Measurements from ENCODE around the gene ATXN7.

ATXN7 gene

DNA sequence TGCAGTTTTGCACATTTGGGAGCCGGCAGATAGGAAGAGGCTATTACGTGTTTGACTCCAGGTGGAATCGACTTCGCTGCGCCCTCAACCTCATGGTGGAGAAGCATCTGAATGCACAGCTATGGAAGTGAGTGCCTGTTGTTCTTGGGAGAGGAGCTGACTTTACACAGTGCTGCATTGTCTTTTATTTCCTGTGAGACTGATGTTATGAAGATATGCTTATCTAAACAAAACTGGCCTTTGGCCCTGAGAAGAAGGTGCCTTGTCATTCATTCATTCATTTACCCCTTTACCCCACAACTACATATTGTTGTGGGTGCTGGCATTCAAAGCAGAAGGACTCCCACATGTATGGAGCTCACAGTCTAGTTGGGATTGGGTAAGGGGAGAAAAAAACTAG is 127.1 kb downstream of the ATXN7 start:
- Histone ChIP-seq H3K4me1 (ENCODE audit: control insufficient read depth, insufficient read depth, low read length) (peaks cover 3% of the 10 kb centered on the region; the same call in 1 of the 2 replicates), H3K36me3 (ENCODE audit: control insufficient read depth, insufficient read depth, low read length) (peaks cover 59% of the 10 kb centered on the region), H3K27me3 (ENCODE audit: control insufficient read depth, insufficient read depth, low read length) (no peaks in the 10 kb centered on the region), H3K9me3 (ENCODE audit: control insufficient read depth, insufficient read depth, low read length) (no peaks in the 10 kb centered on the region), H3K27ac (ENCODE audit: low read depth, low read length) (no peak overlapping the region), H3K4me3 (ENCODE audit: low read depth, low read length) (no peak overlapping the region), H3K9ac (ENCODE audit: low read depth, low read length) (no peak overlapping the region)

DNA sequence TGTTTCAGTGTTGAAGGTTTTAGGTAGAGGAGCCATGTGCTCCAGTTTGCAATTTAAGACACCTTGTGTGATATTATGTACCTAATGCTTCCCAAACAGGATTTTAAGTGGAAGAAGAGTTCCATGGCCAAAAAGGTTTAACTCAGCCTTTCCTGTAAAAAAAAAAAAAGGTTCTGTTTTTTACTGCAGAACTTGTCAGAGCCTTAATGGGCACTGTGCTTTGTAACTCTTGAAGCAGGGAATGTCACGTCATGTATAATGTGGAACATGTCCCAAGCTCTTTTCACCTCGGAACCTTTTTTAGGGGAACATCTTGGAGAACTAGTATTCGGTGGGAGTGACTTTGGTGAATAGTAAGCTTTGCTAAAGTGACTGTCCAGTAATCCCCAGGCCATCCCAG is 128.0 kb downstream of the ATXN7 start:
- H3K27me3 ChIP-seq (ENCODE audit: control insufficient read depth, insufficient read depth, low read length), result no peaks in the 10 kb centered on the region
- H3K36me3 ChIP-seq (ENCODE audit: control insufficient read depth, insufficient read depth, low read length), result peaks cover 65% of the 10 kb centered on the region
- H3K4me1 ChIP-seq (ENCODE audit: control insufficient read depth, insufficient read depth, low read length), result peaks cover 3% of the 10 kb centered on the region; the same call in 1 of the 2 replicates
- H3K9ac ChIP-seq (ENCODE audit: low read depth, low read length), result no peak overlapping the region
- H3K27ac ChIP-seq (ENCODE audit: low read depth, low read length), result no peak overlapping the region
- H3K4me3 ChIP-seq (ENCODE audit: low read depth, low read length), result no peak overlapping the region
- no peaks in the 10 kb centered on the region for H3K9me3 ChIP-seq (ENCODE audit: control insufficient read depth, insufficient read depth, low read length)

DNA sequence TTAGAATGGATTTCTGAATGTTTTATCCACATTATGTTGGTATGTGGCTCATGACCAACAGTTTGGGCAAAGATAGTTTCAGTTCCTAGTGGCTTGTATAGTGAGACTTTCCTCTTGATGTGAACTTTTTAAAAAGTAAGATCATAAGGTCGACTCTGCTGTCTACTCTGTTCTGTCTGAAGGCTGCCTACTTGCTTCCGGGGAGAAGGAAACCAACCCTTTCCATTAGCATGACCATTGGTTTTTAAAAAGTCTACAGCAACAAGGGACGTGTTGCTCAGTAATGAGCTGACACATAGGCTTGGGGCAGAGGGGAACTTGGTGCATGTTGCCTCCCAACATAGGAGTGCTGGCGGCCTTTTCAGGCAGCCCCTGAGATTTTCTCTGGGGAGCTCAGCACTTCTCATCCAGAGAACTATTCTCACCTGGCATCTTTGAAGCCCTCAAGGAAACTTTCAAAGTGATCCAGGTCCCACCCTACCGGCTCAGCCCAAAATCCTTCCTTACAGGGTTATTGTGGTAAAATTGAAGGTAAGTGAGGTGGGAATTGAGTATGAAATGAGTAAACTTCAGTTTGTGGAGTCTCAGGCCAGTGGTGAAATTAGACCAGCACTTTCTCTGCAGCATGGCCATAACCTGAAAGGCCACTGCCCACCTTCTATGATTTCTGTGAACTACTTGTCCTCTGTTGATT is 129.0 kb downstream of the ATXN7 start:
- no peak overlapping the region for H3K27ac ChIP-seq (ENCODE audit: low read depth, low read length)
- H3K9ac ChIP-seq (ENCODE audit: low read depth, low read length), result no peak overlapping the region
- H3K4me3 ChIP-seq (ENCODE audit: low read depth, low read length), result no peak overlapping the region
- no peaks in the 10 kb centered on the region for H3K27me3 ChIP-seq (ENCODE audit: control insufficient read depth, insufficient read depth, low read length)
- peaks cover 3% of the 10 kb centered on the region; the same call in 1 of the 2 replicates for H3K4me1 ChIP-seq (ENCODE audit: control insufficient read depth, insufficient read depth, low read length)
- no peaks in the 10 kb centered on the region for H3K9me3 ChIP-seq (ENCODE audit: control insufficient read depth, insufficient read depth, low read length)
- peaks cover 67% of the 10 kb centered on the region for H3K36me3 ChIP-seq (ENCODE audit: control insufficient read depth, insufficient read depth, low read length)

DNA sequence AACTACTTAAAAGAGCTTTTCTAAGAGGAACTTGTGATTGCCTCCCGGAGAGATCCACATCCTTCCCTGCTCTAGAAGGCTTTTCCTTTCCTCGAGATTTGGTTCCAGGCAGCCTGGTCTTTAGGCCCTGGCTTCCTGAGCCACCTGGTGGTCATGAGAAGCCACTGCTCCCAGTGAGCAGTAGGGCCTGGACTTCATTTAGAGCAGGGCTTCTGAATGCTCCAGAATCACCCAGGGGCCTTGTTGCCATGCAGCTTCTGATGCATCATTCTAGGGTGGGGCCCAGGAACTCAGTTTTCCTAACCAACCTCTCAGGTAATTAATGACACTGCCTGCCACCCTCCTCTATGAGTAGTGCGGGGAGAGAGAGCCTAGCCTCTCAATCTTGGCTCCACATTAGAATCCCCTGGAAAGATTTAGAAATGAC is 130.0 kb downstream of the ATXN7 start:
- no peak overlapping the region for H3K27ac ChIP-seq (ENCODE audit: low read depth, low read length)
- peaks cover 62% of the 10 kb centered on the region for H3K36me3 ChIP-seq (ENCODE audit: control insufficient read depth, insufficient read depth, low read length)
- no peaks in the 10 kb centered on the region for H3K27me3 ChIP-seq (ENCODE audit: control insufficient read depth, insufficient read depth, low read length)
- peaks cover 3% of the 10 kb centered on the region; the same call in 1 of the 2 replicates for H3K4me1 ChIP-seq (ENCODE audit: control insufficient read depth, insufficient read depth, low read length)
- no peak overlapping the region for H3K9ac ChIP-seq (ENCODE audit: low read depth, low read length)
- no peaks in the 10 kb centered on the region for H3K9me3 ChIP-seq (ENCODE audit: control insufficient read depth, insufficient read depth, low read length)
- no peak overlapping the region for H3K4me3 ChIP-seq (ENCODE audit: low read depth, low read length)

DNA sequence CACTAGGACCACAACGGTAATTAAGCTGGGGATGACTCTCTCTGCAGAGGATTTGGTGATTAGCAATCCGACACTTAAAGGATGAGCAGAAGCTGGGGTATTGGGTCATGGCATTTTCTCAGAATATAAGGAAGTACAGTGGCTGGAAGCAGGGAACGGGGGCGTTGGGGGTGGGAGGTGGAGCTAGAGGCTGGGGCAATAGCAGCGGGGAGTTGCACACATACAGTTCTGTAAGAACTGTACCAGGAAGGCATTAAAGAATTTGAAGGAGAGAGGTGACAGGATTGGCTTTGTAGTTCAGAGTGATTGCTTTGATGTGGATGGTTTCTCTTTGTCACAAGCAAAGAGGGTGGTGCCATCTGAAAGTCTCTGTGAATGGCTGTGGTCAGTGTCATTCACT is 131.4 kb downstream of the ATXN7 start:
- Histone ChIP-seq H3K27ac (ENCODE audit: low read depth, low read length) (no peak overlapping the region), H3K9me3 (ENCODE audit: control insufficient read depth, insufficient read depth, low read length) (no peaks in the 10 kb centered on the region), H3K4me1 (ENCODE audit: control insufficient read depth, insufficient read depth, low read length) (peaks cover 15% of the 10 kb centered on the region), H3K4me3 (ENCODE audit: low read depth, low read length) (no peak overlapping the region), H3K27me3 (ENCODE audit: control insufficient read depth, insufficient read depth, low read length) (no peaks in the 10 kb centered on the region), H3K9ac (ENCODE audit: low read depth, low read length) (no peak overlapping the region), H3K36me3 (ENCODE audit: control insufficient read depth, insufficient read depth, low read length) (peaks cover 51% of the 10 kb centered on the region)

DNA sequence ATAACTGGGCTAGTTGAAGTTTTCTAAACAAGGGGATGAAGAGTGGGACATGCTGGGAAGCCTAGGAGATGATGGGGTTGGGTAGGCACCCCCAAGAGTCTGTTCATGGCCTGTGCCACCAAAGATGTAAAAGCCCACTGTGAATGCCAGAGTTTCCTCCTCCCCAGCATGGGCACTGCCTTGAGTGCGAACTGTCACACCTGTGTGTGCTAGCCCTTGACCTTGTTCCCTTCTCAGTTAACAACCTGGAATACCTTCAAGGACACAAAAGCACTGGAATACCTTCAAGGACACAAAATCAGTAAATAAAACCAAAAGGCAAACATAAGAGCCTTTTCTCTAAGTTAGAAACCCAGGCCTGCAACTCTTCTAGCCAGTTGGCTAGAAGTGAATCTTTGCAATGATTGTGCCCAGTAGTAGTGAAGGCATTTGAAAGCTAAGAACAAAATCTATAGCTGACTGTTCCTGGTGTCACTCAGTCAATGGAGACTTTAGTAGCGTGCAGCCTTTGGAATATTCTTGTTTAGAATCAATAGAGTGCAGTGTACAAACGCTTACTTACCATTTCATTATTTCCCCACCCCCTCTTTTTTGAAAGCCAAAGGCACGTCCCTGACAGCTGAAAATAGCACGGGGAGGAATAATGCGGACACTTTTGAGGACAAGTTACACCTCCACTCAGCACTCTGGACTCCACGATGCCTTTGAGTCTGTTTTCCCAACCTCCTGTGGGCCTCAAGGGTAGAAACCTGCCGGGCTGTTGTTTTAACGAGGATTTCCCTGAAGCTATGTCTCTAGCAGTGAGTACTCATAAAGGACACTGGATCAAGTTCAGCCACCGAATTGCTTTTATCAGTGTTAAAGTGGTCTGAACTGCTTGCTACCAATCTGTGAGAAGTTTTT is 135.4 kb downstream of the ATXN7 start:
- Histone ChIP-seq H3K9me3 (ENCODE audit: control insufficient read depth, insufficient read depth, low read length) (no peaks in the 10 kb centered on the region), H3K9ac (ENCODE audit: low read depth, low read length) (no peak overlapping the region), H3K27me3 (ENCODE audit: control insufficient read depth, insufficient read depth, low read length) (no peaks in the 10 kb centered on the region), H3K36me3 (ENCODE audit: control insufficient read depth, insufficient read depth, low read length) (peaks cover 30% of the 10 kb centered on the region), H3K27ac (ENCODE audit: low read depth, low read length) (peak overlapping the region; percentile 68), H3K4me3 (ENCODE audit: low read depth, low read length) (no peak overlapping the region), H3K4me1 (ENCODE audit: control insufficient read depth, insufficient read depth, low read length) (peaks cover 26% of the 10 kb centered on the region)

DNA sequence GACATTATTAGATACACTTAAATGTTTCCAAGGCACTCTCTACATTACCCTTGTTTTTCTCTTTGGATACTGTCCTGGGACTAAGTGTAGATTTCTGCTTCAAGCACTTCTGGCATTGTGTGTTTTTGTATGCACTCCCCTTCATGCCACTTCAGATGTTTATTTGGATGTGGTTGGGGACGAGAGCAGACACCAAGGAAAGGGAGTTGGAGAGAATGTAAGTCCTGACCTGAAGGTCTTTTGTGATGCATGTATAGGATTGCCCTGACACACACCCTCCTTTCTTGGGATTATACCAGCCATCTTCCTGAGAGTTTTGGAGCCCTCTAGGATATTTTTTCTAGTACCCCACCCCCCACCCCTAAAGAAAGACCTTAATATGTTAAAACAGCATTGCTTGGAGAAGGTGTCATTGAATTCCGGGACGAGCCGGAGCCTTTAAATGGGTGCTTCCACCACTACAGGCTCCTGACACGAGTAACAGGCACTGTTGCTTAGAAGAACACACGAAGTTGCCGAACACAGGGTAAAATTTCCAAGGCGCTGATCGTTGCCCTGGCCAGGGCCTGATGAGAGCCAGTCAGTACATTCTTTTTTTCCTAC is 136.9 kb downstream of the ATXN7 start:
- no peaks in the 10 kb centered on the region for H3K27me3 ChIP-seq (ENCODE audit: control insufficient read depth, insufficient read depth, low read length)
- peak overlapping the region; percentile 68 for H3K27ac ChIP-seq (ENCODE audit: low read depth, low read length)
- H3K4me3 ChIP-seq (ENCODE audit: low read depth, low read length), result no peak overlapping the region
- H3K9me3 ChIP-seq (ENCODE audit: control insufficient read depth, insufficient read depth, low read length), result no peaks in the 10 kb centered on the region
- H3K9ac ChIP-seq (ENCODE audit: low read depth, low read length), result no peak overlapping the region
- H3K36me3 ChIP-seq (ENCODE audit: control insufficient read depth, insufficient read depth, low read length), result peaks cover 20% of the 10 kb centered on the region
- peaks cover 26% of the 10 kb centered on the region for H3K4me1 ChIP-seq (ENCODE audit: control insufficient read depth, insufficient read depth, low read length)

DNA sequence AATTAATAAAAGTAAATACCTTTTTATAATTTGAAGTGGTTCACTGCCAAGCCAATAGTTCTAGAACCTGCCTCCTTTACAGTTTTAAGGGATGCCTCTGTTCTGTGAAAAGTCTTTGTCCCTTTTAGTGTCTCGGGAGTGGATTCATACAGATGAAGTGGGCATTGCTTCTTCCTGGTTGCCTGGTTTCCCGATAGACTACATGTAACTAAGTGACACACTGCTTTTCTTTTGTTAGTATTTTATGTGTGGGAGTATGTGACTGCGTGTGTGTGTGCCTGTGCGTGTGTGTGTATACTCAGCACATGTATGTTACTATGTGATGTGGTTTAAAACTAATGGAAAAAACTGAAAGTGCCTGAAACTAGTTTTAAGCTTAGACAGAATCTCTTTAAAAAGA is 138.6 kb downstream of the ATXN7 start:
- Histone ChIP-seq H3K9me3 (ENCODE audit: control insufficient read depth, insufficient read depth, low read length) (no peaks in the 10 kb centered on the region), H3K27ac (ENCODE audit: low read depth, low read length) (no peak overlapping the region), H3K4me1 (ENCODE audit: control insufficient read depth, insufficient read depth, low read length) (peaks cover 26% of the 10 kb centered on the region), H3K36me3 (ENCODE audit: control insufficient read depth, insufficient read depth, low read length) (peaks cover 28% of the 10 kb centered on the region), H3K4me3 (ENCODE audit: low read depth, low read length) (no peak overlapping the region), H3K9ac (ENCODE audit: low read depth, low read length) (no peak overlapping the region), H3K27me3 (ENCODE audit: control insufficient read depth, insufficient read depth, low read length) (no peaks in the 10 kb centered on the region)

DNA sequence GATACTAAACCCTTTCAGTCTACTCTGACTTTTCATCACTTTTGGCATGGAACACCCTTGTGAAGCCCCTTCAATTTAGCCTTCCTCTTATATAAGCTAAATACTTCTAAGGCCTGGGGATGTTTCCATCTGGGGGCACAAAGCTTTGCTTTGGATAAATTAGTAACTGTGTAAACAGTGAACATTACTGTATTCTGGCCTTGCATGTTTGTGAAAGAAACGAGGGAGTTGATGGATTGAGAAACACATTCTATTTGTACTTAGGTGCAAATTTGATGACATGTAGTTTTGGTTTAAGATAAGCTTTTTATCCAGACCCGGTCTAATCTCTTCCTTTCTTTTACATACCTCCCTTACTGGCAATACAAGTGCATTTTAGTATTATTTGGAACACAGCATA is 139.9 kb downstream of the ATXN7 start:
- Histone ChIP-seq H3K9ac (ENCODE audit: low read depth, low read length) (no peak overlapping the region), H3K4me3 (ENCODE audit: low read depth, low read length) (no peak overlapping the region), H3K27me3 (ENCODE audit: control insufficient read depth, insufficient read depth, low read length) (no peaks in the 10 kb centered on the region), H3K36me3 (ENCODE audit: control insufficient read depth, insufficient read depth, low read length) (peaks cover 35% of the 10 kb centered on the region), H3K27ac (ENCODE audit: low read depth, low read length) (no peak overlapping the region), H3K9me3 (ENCODE audit: control insufficient read depth, insufficient read depth, low read length) (no peaks in the 10 kb centered on the region), H3K4me1 (ENCODE audit: control insufficient read depth, insufficient read depth, low read length) (peaks cover 26% of the 10 kb centered on the region)

DNA sequence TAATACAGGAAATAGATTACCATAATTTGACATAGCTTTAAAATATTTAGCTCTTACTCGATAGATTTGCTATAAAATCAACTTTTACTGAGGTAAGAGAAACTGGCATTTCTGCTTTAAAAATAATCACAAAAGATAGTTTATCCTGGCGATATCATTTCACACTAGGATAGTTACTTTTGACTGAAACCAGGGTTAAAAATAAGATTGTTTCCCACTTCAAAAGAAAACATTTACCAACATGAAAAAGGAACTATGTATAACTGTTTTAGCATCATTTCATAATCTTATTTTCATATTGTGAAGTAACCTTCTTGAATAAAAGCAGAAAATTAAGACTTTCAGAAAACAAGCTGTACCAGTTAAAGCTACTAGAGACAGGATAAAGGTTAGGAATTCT is 144.3 kb downstream of the ATXN7 start:
- no peaks in the 10 kb centered on the region for H3K9me3 ChIP-seq (ENCODE audit: control insufficient read depth, insufficient read depth, low read length)
- no peak overlapping the region for H3K27ac ChIP-seq (ENCODE audit: low read depth, low read length)
- no peaks in the 10 kb centered on the region for H3K27me3 ChIP-seq (ENCODE audit: control insufficient read depth, insufficient read depth, low read length)
- no peak overlapping the region for H3K9ac ChIP-seq (ENCODE audit: low read depth, low read length)
- H3K36me3 ChIP-seq (ENCODE audit: control insufficient read depth, insufficient read depth, low read length), result peaks cover 74% of the 10 kb centered on the region
- H3K4me1 ChIP-seq (ENCODE audit: control insufficient read depth, insufficient read depth, low read length), result no peaks in the 10 kb centered on the region
- no peak overlapping the region for H3K4me3 ChIP-seq (ENCODE audit: low read depth, low read length)
